ENCODE results near the gene KCNQ1.

GRCh38 chr11:2853401-2853800, 408.6 kb downstream of the KCNQ1 start:
- TF ChIP-seq POLR2AphosphoS5 (IDR thresholded peaks at IDR 0.05; ENCODE audit: low read depth, low read length), result no peak
- no peak for TF ChIP-seq POLR2A (IDR thresholded peaks at IDR 0.05; ENCODE audit: low read depth, low read length)
- no peak for TF ChIP-seq TAF1 (IDR thresholded peaks at IDR 0.05; ENCODE audit: borderline replicate concordance, low read depth, low read length)

All from GM12892 (cell line).